GM19099 (cell line): ENCODE data around the gene MAPKAPK3.

Experiments
- POLR2A ChIP-seq: IDR thresholded peaks from 3 replicates; pipeline ENCODE4 v1.6.1; 2011; ENCODE audit warnings: low read depth; ENCODE audit not compliant: insufficient read length; ENCODE audit errors: extremely low read depth

The MAPKAPK3 gene

GRCh38 chr3:50611464-50612233 is 5.3 kb upstream of the MAPKAPK3 start, which contains the start of gene CISH:
TSS of gene CISH (minus strand) at chr3:50611774. CDS start at chr3:50611650, 124 bp downstream.
- peak; percentile 76 for TF ChIP-seq POLR2A

GRCh38 chr3:50612234-50612882 is 4.6 kb upstream of the MAPKAPK3 start:
- TF ChIP-seq POLR2A: no peak

DNA sequence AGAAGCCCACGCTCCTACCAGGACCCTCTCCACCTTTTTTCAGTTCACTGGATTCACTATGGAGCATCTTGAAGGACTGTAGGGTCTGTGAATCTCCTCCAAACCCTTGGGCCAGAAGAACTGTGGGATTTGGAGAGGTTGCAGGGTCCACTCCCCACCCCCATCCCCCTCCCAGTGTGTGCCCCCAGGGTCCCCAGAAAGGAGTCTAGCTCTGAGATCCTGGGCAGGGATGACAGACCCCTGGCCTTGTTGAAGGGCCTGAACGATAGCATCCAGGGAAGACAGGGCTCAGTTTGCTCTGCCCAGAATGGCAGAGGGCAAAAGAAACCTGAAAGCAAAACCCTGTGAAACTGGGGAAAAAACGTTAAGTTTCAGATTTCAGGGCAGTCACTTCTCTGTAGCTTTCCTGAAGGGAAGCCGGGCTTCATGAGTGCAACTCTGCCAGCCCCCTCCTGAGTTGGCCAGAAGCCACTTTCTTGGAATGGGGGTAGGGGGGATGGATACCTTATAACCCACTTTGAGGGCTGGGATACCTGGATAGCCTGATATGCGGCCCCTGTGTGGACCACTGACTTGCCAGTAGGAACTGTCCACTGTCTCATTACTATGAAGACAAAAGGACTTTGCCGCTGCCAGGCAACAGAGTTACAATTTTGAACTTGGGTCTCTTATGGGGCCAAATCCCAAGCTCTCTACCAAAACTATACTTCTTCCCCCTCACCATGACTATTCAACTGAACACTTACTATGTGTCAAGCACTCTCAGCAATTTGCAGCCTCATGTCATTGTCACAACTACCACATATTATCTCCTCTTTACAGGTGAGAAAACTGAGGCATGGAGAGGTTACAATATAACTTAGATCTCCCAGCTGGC is 3.7 kb upstream of the MAPKAPK3 start:
- TF ChIP-seq POLR2A: no peak

GRCh38 chr3:50615190-50615589 is 1.8 kb upstream of the MAPKAPK3 start:
- no peak for TF ChIP-seq POLR2A

DNA sequence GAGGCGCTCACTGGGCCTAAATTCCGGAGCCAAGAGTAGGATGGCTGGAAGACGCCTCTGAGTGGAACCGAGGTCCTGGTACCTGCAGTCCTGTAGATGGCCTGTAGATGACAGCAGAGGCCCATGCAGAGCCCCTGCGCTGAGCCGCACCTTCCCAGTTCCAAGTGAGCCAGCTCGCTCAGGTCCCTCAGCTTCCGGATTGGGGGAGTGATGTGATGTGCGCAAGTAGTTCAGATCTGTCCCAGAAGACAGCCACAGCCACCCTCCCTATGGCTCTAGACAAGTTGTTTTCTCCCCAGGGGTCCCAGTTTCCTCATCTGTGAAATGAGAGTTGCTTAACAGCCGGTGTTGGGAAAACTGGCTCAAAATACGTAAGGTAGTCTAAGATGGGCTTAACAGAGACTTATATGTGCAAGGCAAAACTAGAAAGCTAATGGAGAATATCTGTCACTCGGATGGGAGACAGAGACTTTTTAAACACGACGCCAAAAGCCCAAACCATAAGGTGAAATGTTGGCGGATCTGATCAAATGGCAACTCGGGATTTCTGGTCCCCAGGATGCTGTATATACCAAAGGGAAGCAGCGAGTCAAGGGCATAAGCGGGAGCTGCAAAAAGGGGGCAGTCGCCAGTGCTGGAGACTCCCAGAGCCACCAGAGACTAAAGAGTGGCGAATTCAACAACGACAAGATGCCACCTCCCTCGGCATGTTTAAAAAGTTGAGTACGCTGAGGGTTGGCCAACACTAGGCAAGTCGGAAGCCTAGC is 765 bp upstream of the MAPKAPK3 start:
- TF ChIP-seq POLR2A: no peak

- peak; percentile 11 for TF ChIP-seq POLR2A
Observed at GRCh38 chr3:50616770-50617095, 218 bp upstream of the MAPKAPK3 start.

DNA sequence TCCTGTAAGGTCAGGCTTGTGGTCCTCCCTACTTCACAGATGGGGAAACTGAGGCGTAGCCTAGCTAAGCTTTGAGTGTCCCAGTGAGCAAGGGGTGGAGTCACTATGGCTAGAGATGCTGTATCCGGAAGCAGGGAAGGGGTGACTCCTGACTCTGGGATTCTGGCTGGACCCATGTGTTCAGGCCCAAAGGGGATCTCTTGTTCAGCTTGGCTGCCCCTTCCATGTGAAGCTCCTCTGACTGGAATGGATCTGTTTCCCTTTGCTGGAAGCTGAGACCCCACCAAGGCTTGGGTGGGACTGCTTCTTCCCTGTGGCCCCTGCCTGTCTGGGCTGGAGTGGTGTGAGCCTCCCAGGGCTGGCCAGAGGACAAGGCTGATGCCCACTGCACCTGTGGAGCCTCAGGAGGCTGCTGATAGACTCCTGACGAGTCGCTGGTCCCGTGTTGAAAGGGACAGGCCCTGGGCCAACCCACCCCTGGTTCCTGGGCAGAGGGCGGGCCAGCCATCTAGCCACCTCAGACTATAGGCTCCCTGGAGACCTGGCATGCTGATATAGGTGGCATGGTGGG is 1.0 kb downstream of the MAPKAPK3 start:
- TF ChIP-seq POLR2A: no peak

- no peak for TF ChIP-seq POLR2A
Observed at GRCh38 chr3:50620420-50620819, 3.5 kb downstream of the MAPKAPK3 start.

DNA sequence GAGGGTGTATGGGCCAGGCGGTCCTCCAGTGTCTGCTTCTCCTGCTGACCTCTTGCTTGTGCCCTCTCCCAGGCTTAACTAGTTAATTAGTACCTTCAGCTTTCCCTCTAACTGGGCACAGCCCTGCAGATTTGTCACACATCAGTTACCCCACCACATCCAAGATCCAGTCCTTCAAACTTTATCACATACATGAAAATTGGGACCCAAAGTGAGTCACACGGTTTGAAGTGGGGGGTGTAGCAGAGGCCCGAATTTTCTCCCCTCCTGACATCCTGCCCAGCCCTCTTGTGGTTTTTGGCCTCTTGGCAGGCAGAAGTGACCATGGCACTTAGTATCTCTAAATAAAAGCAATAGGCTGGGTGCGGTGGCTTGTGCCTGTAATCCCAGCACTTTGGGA is 3.9 kb downstream of the MAPKAPK3 start:
- no peak for TF ChIP-seq POLR2A

DNA sequence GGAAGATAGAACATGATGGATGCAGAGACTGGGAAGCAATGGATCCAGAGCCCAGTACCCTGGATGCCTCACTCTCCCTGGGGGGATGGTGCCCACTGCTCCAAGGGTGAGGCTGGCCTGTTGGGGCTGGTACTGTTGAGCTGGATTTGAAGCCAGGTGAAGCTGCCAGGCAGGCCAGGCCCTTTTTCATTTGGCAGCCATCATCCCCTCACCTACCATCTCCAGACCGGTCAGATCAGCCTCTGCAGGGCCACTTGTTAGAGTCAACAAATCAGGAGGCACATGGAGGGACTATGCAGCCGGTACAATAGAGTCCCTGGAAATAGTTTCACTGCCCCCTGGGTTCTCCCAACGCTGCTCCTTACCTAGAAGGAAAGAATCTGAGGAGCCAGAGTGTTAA is 5.9 kb downstream of the MAPKAPK3 start:
- no peak for TF ChIP-seq POLR2A

GRCh38 chr3:50623840-50624474 is 7.0 kb downstream of the MAPKAPK3 start:
- no peak for TF ChIP-seq POLR2A

DNA sequence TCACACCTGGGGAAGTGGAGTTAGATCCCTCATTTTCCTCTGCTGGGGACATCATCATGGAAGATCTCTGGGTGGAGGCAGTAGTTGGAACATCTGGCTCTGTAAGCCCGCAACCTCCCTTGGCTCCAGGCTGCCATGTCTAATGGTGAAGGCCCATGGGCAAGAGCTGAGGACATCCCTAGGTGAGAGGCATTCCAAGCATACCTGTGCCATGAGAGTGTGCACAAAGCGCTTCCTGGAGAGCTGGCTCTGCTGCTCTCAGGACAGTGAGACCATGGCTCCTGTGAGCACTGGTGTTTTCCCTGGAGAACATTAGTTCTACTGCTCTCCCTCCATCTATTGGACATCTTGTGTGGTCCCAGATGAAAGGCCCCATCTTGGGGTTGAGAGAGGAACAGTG is 7.7 kb downstream of the MAPKAPK3 start:
- TF ChIP-seq POLR2A: no peak

DNA sequence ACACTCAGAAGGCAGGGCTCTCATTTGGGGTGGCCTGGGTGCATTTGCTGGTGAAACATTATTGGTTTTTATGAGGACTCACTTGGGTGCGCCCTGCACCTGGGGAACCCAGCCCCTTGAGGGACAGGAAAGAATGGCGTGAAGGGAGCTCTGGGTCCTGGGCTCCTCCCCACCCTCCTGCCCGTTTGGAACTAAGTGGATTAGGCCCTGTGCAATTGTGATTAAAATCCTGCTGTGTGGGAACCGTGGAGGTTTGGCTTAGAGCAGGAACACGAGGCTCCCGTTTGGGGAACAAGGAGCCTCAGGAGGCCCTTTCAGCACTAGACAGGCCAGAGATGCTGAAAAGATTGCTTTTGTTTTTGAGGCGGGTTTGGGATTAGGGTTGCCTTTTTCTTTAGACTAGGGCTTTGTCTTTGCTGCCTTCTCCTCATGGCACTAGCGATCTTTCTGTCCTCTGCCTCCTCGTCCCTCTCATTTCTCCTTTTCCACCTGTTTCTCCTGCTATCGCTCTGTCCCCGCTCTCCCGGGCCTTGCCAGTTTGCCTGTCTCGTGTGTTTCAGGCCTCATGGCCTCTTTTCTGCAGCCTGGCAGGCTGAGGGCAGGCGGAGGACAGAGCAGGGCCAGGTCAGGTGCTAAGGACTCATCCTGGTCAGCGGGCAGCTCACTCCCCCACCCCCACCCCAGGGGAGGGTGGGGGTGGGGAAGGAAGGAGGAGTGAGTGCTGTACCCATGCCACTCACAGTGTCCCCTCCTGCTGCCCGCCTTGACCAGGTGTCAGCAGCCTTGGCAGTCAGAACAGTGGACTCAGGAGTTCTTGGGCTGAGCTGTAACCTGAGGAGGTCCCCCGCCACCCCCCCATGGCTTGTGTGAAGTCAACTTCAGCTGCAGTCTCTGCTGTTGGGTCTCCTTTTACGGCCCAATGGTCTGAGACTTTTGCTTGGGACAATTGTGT is 8.6 kb downstream of the MAPKAPK3 start:
- TF ChIP-seq POLR2A: no peak
